H9 (cell line): ENCODE data around the gene RACGAP1. TPM values are rescaled to one million over a fixed set of nuclear protein-coding genes. Genes with fewer than 3 reads are reported as not detected.

Experiments
- DNase-seq: peaks from one replicate; pipeline ENCODE4 v3.0.0-alpha.2; 2017
- H2AFZ ChIP-seq: one replicate; pipeline ENCODE4 v1.6.1; 2013; ENCODE audit warnings: mild to moderate bottlenecking, low read length, control low read depth, moderate library complexity
- H2AK5ac ChIP-seq: 2 replicates; pipeline ENCODE4 v1.6.1; 2013; ENCODE audit warnings: low read length, control low read depth, mixed read lengths; ENCODE audit not compliant: insufficient read length
- H2BK120ac ChIP-seq: one replicate; pipeline ENCODE4 v1.6.1; 2013; ENCODE audit warnings: low read depth, mild to moderate bottlenecking, low read length, control low read depth, inconsistent platforms; ENCODE audit not compliant: poor library complexity, severe bottlenecking
- H2BK12ac ChIP-seq: 2 replicates; pipeline ENCODE4 v1.6.1; 2013; ENCODE audit warnings: low read length, control low read depth, mixed read lengths, low read depth; ENCODE audit not compliant: insufficient read length
- H2BK15ac ChIP-seq: 2 replicates; pipeline ENCODE4 v1.6.1; 2013; ENCODE audit warnings: low read depth, low read length, control low read depth
- H2BK20ac ChIP-seq: one replicate; pipeline ENCODE4 v1.6.1; 2013; ENCODE audit warnings: low read depth, mild to moderate bottlenecking, low read length, control low read depth, inconsistent platforms; ENCODE audit not compliant: poor library complexity, severe bottlenecking
- H2BK5ac ChIP-seq: 2 replicates; pipeline ENCODE4 v1.6.1; 2013; ENCODE audit warnings: low read length, control low read depth, mixed read lengths; ENCODE audit not compliant: insufficient read length
- H3K14ac ChIP-seq: 2 replicates; pipeline ENCODE4 v1.6.1; 2013; ENCODE audit warnings: low read length, control low read depth; ENCODE audit not compliant: insufficient read depth
- H3K18ac ChIP-seq: 2 replicates; pipeline ENCODE4 v1.6.1; 2013; ENCODE audit warnings: low read depth, mild to moderate bottlenecking, mixed read lengths, low read length, control low read depth; ENCODE audit not compliant: insufficient read length
- H3K23ac ChIP-seq: 2 replicates; pipeline ENCODE4 v1.6.1; 2013; ENCODE audit warnings: low read length, control low read depth, mixed read lengths, low read depth; ENCODE audit not compliant: insufficient read length
- H3K23me2 ChIP-seq: 2 replicates; pipeline ENCODE4 v1.6.1; 2013; ENCODE audit warnings: low read depth, mild to moderate bottlenecking, mixed read lengths, low read length, control low read depth; ENCODE audit not compliant: insufficient read length, poor library complexity, severe bottlenecking
- H3K27ac ChIP-seq: 2 replicates; pipeline ENCODE4 v1.5.1; 2013; ENCODE audit warnings: low read length, control low read depth, mixed read lengths, low read depth; ENCODE audit not compliant: insufficient read length
- H3K27me3 ChIP-seq: 2 replicates; pipeline ENCODE4 v1.6.1; 2013; ENCODE audit warnings: low read length, control low read depth, inconsistent platforms; ENCODE audit not compliant: insufficient read depth
- H3K4ac ChIP-seq: 2 replicates; pipeline ENCODE4 v1.6.1; 2013; ENCODE audit warnings: low read depth, mild to moderate bottlenecking, control low read depth, inconsistent platforms, low read length, moderate library complexity
- H3K4me1 ChIP-seq: 2 replicates; pipeline ENCODE4 v1.6.1; 2013; ENCODE audit warnings: low read length, control low read depth, inconsistent platforms; ENCODE audit not compliant: insufficient read depth
- H3K4me2 ChIP-seq: 2 replicates; pipeline ENCODE4 v1.6.1; 2013; ENCODE audit warnings: low read length, control low read depth, mixed read lengths; ENCODE audit not compliant: insufficient read length, insufficient read depth
- H3K56ac ChIP-seq: 2 replicates; pipeline ENCODE4 v1.6.1; 2013; ENCODE audit warnings: low read depth, mild to moderate bottlenecking, mixed read lengths, low read length, control low read depth; ENCODE audit not compliant: insufficient read length
- H3K79me1 ChIP-seq: 2 replicates; pipeline ENCODE4 v1.6.1; 2013; ENCODE audit warnings: low read depth, mild to moderate bottlenecking, moderate library complexity, low read length, control low read depth, inconsistent platforms; ENCODE audit not compliant: insufficient read depth, poor library complexity, severe bottlenecking
- H3K79me2 ChIP-seq: 2 replicates; pipeline ENCODE4 v1.6.1; 2013; ENCODE audit warnings: low read length, control low read depth, inconsistent platforms; ENCODE audit not compliant: insufficient read depth
- H3K9ac ChIP-seq: 2 replicates; pipeline ENCODE4 v1.6.1; 2013; ENCODE audit warnings: low read length, control low read depth, mixed read lengths; ENCODE audit not compliant: insufficient read length; ENCODE audit errors: extremely low read depth
- H3K9me3 ChIP-seq: one replicate; pipeline ENCODE4 v1.6.1; 2013; ENCODE audit warnings: low read depth, low read length, inconsistent platforms; ENCODE audit not compliant: control insufficient read depth
- H3T11ph ChIP-seq: one replicate; pipeline ENCODE4 v1.6.1; 2013; ENCODE audit warnings: mild to moderate bottlenecking, low read length, control low read depth, inconsistent platforms
- H4K20me1 ChIP-seq: one replicate; pipeline ENCODE4 v1.6.1; 2013; ENCODE audit not compliant: control insufficient read depth, insufficient read length, insufficient read depth
- H4K5ac ChIP-seq: 2 replicates; pipeline ENCODE4 v1.6.1; 2013; ENCODE audit warnings: low read depth, mild to moderate bottlenecking, mixed read lengths, low read length, control low read depth; ENCODE audit not compliant: insufficient read length
- H4K8ac ChIP-seq: replicated peaks from 2 replicates; pipeline ENCODE4 v1.6.1; 2013; ENCODE audit warnings: low read length, control low read depth, mixed read lengths, low read depth; ENCODE audit not compliant: insufficient read length
- H4K91ac ChIP-seq: 2 replicates; pipeline ENCODE4 v1.6.1; 2013; ENCODE audit warnings: low read depth, mild to moderate bottlenecking, moderate library complexity, mixed read lengths, low read length, control low read depth; ENCODE audit not compliant: insufficient read length
- H3K27ac Mint-ChIP-seq, 3 experiments: 2 replicates in 2 of 3; 3 replicates in 1 of 3; pipeline ENCODE4 v1.8.0; 2020 to 2021; ENCODE audit warnings: mixed read lengths in 3 of 3, mild to moderate bottlenecking in 1 of 3, moderate library complexity in 1 of 3
- H3K27me3 Mint-ChIP-seq: 2 replicates; pipeline ENCODE4 v1.8.0; 2021; ENCODE audit warnings: low read depth, mild to moderate bottlenecking, moderate library complexity, mixed read lengths
- H3K36me3 Mint-ChIP-seq, 3 experiments: 2 replicates in 2 of 3; 3 replicates in 1 of 3; pipeline ENCODE4 v1.8.0; 2020 to 2021; ENCODE audit warnings: low read depth in 3 of 3, mixed read lengths in 3 of 3; ENCODE audit not compliant: insufficient read depth in 1 of 3
- H3K4me1 Mint-ChIP-seq, 2 experiments: 2 replicates each; pipeline ENCODE4 v1.8.0; 2020; ENCODE audit warnings: mixed read lengths in 2 of 2
- H3K4me3 Mint-ChIP-seq, 2 experiments: 2 replicates in 1 of 2; 3 replicates in 1 of 2; pipeline ENCODE4 v1.8.0; 2020 to 2021; ENCODE audit warnings: mild to moderate bottlenecking in 2 of 2, mixed read lengths in 2 of 2, moderate library complexity in 1 of 2
- H3K9me3 Mint-ChIP-seq, 2 experiments: 2 replicates in 1 of 2; 3 replicates in 1 of 2; pipeline ENCODE4 v1.8.0; 2020; ENCODE audit warnings: mild to moderate bottlenecking in 2 of 2, mixed read lengths in 2 of 2, moderate library complexity in 1 of 2
- CTCF ChIP-seq: fragments of 200-600 bp; sonication (generic); conservative IDR thresholded peaks from 3 replicates; pipeline ENCODE4 v1.8.0; 2021; ENCODE audit warnings: antibody characterized with exemption, mild to moderate bottlenecking
- WGBS: extraction: QIAGEN DNeasy Blood & Tissue Kit; methylation state at CpG from one replicate; pipeline ENCODE4 v1.1.7; 2013; ENCODE audit warnings: missing lambda C conversion rate, low lambda C conversion rate, mixed read lengths; ENCODE audit not compliant: insufficient read length; ENCODE audit errors: extremely low coverage; 5-methylcytosine and 5-hydroxymethylcytosine counted together
- total RNA-seq: library from RNA; stranded (reverse); gene quantifications from 2 replicates; pipeline ENCODE4 v1.2.1, GENCODE V29; 2021

RACGAP1 gene
- total RNA-seq, 1 experiment from 2014 or later = 64.8 TPM

GRCh38 chr12:50026691-50027090, 1.4 kb upstream of the RACGAP1 start:
- Histone ChIP-seq H3K79me1 (no peaks in the 10 kb centered on the region), H2BK12ac (no peak overlapping the region), H3K56ac (no peak overlapping the region), H2BK15ac (no peak overlapping the region), H3K9ac (no peak overlapping the region), H4K5ac (no peak overlapping the region), H4K20me1 (no peaks in the 10 kb centered on the region), H3K4ac (no peak overlapping the region), H2BK5ac (no peak overlapping the region), H3T11ph (no peak overlapping the region), H3K23ac (no peak overlapping the region), H3K14ac (no peak overlapping the region), H3K27ac (no peak overlapping the region), H3K4me1 (peaks cover 2% of the 10 kb centered on the region; the same call in 1 of the 2 replicates), H3K18ac (no peak overlapping the region), H4K91ac (no peak overlapping the region), H2BK120ac (no peak overlapping the region), H3K27me3 (no peaks in the 10 kb centered on the region), H2AK5ac (no peak overlapping the region), H2AFZ (no peak overlapping the region), H3K4me2 (no peak overlapping the region), H3K79me2 (peaks cover 8% of the 10 kb centered on the region; the same call in 1 of the 2 replicates), H3K9me3 (no peaks in the 10 kb centered on the region), H2BK20ac (no peak overlapping the region), H3K23me2 (no peaks in the 10 kb centered on the region), H4K8ac (no peak overlapping the region)
- Mint-ChIP-seq H3K4me3 (no peak overlapping the region), H3K9me3 (no peaks in the 10 kb centered on the region; a peak in 1 of 5 replicates), H3K36me3 (0 out of 7 replicates have a peak, but pooled peaks cover 0 to 2% (median 0%) of the 10 kb centered on the region in 3 experiments), H3K4me1 (peaks cover 10 to 15% of the 10 kb centered on the region in 2 experiments), H3K27ac (no peak overlapping the region), H3K27me3 (no peaks in the 10 kb centered on the region; the same call in none of the 2 replicates)
- WGBS = no CpG with 5 or more reads among the region's 3 CpGs
- DNase-seq = no peak
- no peak for TF ChIP-seq CTCF
